Left renal pelvis (tissue), 4 donors: ENCODE results near the gene CNTNAP2. TPM values are rescaled to one million over a fixed set of nuclear protein-coding genes. Genes with fewer than 3 reads are reported as not detected.

Experiments
- DNase-seq, 4 donors: peaks; one replicate each; pipeline ENCODE4 v3.0.0-alpha.2; 2013; ENCODE audit warnings: low read depth in 4 of 4, low spot score in 3 of 4
- polyA plus RNA-seq, 4 donors: library from polyadenylated mRNA; unstranded; fragments of 120-200 nt; gene quantifications; one replicate each; pipeline ENCODE4 v1.2.1, GENCODE V29; 2013; ENCODE audit not compliant: insufficient read length in 4 of 4

The CNTNAP2 gene
- polyA plus RNA-seq, 4 donors: 23.5 to 71.0 (median 29.4) TPM

GRCh38 chr7:146659732-146660131, 543.1 kb downstream of the CNTNAP2 start:
- no peak for DNase-seq

GRCh38 chr7:146660839-146661238, 544.2 kb downstream of the CNTNAP2 start:
- no peak for DNase-seq

DNA sequence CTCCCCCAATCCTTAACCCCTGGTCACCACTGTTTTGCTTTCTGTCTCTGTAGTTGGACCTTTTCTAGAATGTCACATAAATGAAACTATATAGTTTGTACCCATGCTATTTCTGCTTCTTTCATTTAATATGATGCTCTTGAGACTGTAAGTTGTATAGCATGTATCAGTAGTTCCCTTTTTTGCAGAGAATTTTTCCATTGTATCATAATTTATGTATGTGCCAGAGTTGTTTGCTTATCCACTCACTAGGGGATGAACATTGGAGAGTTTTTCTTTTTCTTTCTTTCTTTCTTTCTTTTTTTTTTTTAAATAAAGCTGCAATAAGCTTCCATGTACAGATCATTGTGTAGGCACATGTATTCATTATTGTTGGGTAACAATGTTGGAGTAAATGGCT, 544.8 kb downstream of the CNTNAP2 start:
- no peak for DNase-seq

GRCh38 chr7:146661929-146662328, 545.3 kb downstream of the CNTNAP2 start:
- DNase-seq: no peak

- no peak for DNase-seq
Measured at GRCh38 chr7:146665023-146665422, 548.4 kb downstream of the CNTNAP2 start.

DNA sequence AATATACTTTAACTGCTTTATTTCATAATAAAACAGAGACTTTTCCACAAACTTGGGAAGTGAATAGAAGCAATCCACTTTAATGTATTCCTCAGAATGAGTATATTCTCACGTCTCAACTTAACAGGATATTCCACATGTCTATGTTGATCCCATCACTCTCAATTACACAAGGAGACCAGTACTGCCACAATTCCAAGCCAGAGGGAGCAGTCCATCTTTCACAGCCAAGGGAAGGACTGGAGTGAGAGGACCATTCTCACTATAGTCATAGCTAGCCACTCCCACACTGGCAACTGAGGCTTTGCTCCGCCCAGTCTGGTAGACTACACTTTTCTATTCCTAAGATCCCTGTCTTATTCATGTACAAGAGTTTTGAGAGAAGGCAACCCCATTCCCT, 553.9 kb downstream of the CNTNAP2 start:
- no peak for DNase-seq

DNA sequence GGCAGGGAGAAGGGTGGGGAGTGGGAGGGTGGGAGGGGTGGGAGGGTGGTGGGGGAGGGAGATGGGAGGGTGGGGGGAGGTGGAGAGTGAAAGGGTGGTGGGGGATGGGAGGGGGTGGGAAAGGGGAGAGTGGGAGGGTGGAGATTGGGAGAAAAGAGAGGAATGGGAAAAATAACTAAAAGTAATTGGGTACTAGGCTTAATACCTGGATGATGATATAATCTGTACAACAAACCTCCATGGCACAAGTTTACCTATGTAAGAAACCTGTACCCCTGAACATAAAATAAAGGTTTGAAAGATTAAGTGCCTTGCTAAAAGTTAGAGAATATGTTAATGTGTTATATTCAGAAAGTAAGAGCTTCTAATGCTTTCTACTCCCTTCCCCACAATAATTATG, 564.9 kb downstream of the CNTNAP2 start:
- no peak for DNase-seq

DNA sequence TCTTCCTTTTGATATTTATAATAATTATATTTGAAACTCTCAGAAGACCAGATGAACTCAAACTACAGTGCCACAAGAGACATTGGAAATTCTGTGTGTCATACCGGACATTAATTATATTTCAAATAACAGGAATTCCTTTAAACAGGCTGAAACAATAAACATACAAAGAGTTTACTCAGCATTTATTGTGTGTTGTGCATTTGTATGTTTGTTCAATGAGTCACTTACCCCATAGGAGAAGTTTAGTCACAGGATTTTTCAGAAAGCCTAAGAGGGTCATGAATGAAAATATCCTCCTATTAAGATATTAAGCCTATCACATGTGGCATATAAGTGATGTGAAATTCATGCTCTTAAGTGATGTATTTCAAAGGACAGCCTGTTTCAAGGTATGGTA, 566.8 kb downstream of the CNTNAP2 start:
- DNase-seq: no peak

- DNase-seq: no peak
Measured at GRCh38 chr7:146690987-146691386, 574.4 kb downstream of the CNTNAP2 start.

- no peak for DNase-seq
Measured at GRCh38 chr7:146698995-146699610, 582.5 kb downstream of the CNTNAP2 start.

DNA sequence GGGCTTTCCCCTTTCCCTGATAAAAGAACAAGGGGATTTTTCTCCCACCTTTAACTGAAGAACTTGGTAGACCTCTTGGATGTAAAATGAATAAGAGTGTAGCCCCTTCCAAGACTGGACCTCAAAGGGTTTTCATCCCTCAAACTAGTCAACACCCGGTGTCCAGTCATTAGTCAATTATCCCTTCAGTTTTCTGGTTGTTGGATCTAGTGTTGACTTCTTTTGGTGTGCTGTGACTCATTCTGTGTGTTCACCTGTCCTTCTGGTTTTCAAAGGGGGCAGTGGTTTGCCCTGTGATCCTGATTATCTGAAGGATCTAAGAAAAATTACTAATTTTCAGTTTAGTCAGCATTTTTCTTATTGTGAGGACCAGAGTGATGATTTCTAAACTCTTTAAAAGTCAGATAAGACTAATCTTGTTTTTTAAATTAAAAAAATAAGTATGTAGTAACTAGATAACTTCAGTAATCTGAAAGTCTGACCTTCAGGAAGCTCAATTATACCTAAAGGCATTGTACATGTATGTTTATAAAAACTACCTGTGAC, 583.5 kb downstream of the CNTNAP2 start:
- DNase-seq: no peak

GRCh38 chr7:146701166-146701565, 584.6 kb downstream of the CNTNAP2 start:
- no peak for DNase-seq

- DNase-seq: no peak
Measured at GRCh38 chr7:146702898-146703297, 586.3 kb downstream of the CNTNAP2 start.

DNA sequence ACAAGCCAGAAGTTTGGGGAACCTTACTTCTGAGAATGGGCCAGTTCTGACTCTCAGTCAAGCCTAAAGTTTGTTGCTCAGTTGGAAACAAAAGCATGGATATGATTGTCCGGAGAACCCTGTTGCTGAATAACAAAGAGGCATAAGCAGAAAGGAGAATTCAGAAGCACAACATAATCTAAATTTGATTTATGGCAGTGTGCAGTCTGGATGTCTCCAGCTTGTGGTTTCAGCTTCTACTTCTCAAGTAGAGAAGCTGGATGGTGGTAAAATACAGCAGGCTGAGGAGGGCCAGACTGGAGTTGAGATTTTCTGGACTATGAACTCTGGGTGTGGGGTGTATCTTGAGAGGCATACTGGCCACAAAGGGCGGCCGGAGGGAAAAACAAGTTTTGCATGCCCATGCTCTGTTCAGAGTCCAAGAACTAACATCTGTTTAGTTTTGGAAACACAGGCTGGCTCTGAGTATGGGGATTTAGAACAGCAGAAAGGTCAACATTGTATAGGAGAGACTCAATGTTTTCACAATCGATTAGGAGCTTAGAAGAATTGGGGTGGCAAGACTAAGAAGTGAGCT, 592.9 kb downstream of the CNTNAP2 start:
- no peak for DNase-seq

DNA sequence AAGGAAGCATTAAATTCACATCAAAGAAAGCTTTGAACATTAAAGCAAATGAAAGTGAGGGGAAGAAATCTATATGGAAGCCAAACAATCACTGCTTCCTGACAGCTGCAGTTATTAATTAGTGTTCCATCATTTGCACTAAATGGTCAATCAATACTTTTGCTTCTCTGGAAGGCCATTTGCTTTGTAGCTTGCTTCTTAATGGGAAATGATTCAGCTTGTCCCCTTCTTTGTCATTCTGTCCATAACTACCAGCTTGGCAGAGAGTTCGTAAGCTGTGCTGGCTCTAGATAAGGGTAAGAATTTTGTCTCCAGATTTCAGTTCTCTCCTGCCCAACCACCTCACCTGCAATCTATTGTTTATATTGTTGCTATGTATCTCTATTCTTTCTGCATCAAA, 596.6 kb downstream of the CNTNAP2 start:
- no peak for DNase-seq

DNA sequence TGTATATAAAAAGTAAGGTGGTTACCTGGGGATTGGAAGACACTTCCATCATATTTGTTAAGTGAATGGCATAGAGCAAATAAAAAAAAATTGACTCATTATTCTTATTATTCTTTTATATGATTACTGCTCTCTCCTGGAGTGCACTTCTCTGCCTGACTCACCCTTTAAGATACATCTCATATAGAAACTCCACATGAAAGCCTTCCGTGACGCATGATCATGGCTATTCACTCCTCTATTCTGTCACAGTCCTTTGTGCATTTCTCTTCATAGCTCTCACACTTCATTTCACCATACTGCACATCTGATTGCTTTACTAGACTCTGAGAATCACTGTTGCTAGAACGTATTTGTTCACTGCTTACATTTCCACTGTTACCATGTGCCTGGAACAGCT, 597.3 kb downstream of the CNTNAP2 start:
- DNase-seq: no peak

- DNase-seq: no peak
Measured at GRCh38 chr7:146720195-146720594, 603.6 kb downstream of the CNTNAP2 start.

- DNase-seq: no peak
Measured at GRCh38 chr7:146722986-146723385, 606.4 kb downstream of the CNTNAP2 start.

DNA sequence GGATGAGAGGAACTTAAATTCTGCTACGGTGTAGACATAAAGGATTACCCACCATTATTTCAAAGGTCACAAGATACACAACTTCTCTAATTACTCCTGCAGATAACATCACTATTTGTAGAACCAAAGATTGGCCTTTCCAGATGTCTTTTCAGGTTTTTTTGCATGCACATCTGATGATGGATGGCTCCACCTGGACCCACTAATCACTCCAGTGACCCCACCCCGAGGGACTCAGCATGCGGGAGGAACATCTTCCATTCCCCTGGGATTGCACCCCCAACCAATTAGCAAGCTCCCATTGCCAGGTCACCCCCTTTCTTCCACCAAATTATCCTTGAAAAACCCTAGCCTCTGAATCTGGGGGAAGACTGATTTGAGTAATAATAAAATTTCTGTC, 608.9 kb downstream of the CNTNAP2 start:
- DNase-seq: no peak

- DNase-seq: no peak
Measured at GRCh38 chr7:146728141-146728540, 611.5 kb downstream of the CNTNAP2 start.

- no peak for DNase-seq
Measured at GRCh38 chr7:146728611-146729010, 612.0 kb downstream of the CNTNAP2 start.

- no peak for DNase-seq
Measured at GRCh38 chr7:146731185-146731584, 614.6 kb downstream of the CNTNAP2 start.

GRCh38 chr7:146735992-146736391, 619.4 kb downstream of the CNTNAP2 start:
- no peak for DNase-seq
